HG02981 (cell line): ENCODE results near the gene ABITRAM.
"Not testable (repeated sequence)": the region's sequence is repeated elsewhere in the genome, so short reads cannot be mapped to it uniquely, and the experiment has no call there.

ENCODE experiments used
- ATAC-seq: cut with Tn5 transposase; IDR thresholded peaks from one replicate; pipeline ENCODE4 v1.9.1; 2021; ENCODE audit warnings: mild to moderate bottlenecking, moderate library complexity; ENCODE audit not compliant: unreplicated experiment

Gene ABITRAM

DNA sequence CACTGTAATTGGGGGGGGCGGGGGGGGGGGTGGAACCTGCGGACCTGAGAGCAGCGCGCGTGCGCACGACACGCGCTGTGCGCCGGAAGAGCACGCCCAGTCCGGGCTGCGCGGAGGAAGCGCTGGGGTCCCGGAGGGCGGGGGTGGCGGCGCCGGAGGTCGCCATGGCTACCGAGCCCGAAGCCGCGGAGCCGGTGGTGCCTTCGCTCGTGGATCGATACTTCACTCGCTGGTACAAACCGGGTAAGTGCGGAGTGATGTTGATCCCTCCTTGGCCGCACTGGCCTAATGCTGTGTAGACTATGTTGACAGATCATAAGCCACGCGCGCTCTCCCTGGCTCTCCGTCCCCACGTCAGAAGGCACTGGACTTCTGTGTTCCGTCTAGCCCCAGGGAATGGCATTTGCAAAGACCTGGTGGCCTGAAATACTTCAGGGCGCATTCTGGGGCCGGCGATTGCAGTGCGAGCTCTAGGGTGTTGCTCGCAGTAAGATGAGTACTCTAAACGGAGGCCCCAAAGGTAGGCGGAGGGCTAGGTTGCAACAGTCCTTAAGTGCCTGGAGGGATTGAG is at the start of gene ABITRAM:
ABITRAM (plus strand) TSS at position 78 of the 571 bp plus-strand sequence; CDS start at position 165, 87 bp downstream.
- ATAC-seq, result peak; percentile 78

DNA sequence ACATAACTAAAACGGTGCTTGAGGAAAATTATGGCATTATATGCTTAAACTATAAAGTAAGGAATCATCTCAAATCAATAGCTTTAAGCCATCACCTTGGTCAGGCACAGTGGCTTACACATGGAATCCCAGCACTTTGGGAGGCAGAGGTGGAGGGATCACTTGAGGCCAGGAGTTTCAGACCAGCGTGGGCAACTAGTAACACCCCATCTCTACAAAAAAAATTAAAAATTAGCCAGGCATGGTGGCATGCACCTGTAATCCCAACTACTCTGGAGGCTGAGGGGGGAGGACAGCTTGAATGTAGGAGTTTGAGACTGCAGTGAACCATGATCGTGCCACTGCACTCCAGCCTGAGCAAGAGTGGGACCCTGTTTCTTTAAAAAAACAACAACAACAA is 49.5 kb upstream of the ABITRAM start:
- no peak for ATAC-seq

GRCh38 chr9:108885643-108886348 is 48.4 kb upstream of the ABITRAM start:
- peak; percentile 98 for ATAC-seq

DNA sequence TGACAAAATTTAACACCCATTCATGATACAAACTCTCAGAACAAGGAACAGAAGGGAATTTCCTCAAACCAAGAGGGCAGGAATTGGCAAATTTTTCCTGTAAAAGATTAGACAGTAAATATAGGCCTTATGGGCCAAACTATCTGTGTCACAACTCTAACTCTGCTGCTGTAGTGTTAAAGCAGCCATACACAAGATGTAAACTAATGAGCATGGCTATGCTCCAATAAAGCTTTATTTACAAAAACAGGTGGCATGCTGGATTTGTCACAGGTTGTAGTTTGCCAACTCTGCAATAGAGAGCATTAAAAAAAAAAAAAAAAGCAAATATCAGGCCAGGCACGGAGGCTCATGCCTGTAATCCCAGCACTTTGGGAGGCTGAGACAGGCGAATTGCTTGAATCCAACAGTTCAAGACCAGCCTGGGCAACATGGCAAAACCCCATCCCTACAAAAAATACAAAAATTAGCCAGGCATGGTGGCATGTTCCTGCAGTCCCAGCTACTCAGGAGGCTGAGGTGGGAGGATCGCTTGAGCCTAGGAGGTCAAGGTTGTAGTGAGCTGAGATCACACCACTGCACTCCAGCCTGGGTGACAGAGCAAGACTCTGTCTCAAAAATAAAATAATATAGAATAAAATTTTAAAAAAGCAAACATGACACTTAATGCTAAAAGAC is 47.5 kb upstream of the ABITRAM start:
- not testable (repeated sequence) for ATAC-seq

GRCh38 chr9:108889649-108890067 is 44.5 kb upstream of the ABITRAM start:
- no peak for ATAC-seq

GRCh38 chr9:108894225-108894997 is 39.8 kb upstream of the ABITRAM start:
- ATAC-seq, result no peak

DNA sequence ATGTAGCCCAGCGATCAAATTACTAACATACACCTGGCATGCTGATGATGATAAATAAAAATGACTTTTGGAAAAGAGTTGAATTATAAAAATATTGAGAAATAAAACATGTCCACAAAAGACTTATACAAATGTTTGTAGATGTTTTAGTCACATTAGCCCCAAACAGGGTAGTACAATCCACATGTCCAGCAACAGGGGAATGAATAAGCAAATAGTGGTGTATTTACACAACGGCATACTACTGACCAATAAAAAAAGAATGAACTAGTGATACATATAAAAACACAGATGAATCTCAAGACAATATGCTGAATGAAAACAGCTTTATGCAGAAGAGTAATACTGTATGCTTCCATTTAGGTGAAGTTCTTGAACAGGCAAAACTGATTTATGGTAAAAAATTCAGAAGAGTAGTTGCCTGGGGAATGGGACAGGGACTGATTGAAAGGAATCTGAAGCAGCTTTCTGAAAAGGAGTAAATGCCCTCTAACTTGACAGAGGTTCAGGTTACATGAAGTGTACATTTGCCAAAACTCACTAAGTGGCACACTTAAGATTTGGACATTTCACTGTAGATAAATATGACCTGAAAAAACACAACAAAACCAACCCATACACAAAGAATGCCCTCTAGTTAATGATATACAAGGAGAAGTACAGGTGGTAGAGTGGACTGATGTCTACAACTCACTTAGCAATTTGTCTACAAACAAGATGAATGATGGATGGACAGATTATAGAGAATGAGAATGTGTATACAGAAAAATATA is 36.7 kb upstream of the ABITRAM start:
- ATAC-seq, result no peak

- ATAC-seq, result not testable (repeated sequence)
Observed at GRCh38 chr9:108899023-108899695, 35.0 kb upstream of the ABITRAM start.

DNA sequence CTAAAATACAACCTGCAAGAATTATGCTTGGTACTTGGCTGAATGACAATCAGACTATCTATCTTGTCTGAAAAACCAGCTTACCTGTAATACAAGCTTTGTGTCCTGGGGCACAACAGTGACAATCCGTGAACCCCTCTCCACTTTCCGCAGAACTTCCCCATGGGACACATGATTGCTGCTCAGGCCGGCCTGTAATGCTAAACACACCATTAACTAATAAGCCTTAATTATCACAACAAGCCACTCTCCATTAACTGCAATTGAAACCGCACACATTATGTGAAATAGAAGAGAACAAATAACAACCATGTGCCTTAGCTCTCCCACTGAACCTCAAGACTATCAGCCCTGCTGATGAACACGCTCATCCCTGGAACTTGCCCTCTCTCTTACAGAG is 34.0 kb upstream of the ABITRAM start:
- no peak for ATAC-seq

DNA sequence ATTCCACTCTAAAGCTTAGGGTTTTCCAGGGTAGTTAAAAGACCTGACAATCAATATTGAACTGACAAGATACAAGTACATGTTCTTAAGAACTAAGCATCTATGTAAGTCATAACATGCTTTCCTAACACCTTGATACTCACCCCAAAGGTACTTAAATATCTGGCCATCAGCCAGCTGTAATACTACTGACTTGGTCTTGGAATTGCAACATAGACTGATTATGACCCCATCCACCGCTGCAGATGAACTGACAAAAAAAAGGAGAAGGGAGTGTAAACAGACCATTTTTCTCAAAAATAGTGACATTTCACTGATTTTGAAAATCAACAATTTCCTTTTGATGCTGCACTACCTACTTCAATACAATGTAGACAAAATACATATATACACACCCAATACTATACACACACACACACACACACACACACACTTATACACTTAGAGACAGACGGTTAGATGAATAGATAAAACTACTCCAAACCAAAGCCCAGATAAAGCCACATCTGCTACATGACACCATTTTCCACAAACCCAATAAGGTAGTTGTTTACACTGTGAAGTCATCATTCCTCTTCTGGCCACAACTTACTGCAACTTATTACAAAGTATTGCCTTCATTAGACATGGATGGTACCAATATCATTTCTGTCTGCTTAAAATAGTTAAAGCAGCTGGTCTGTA is 30.6 kb upstream of the ABITRAM start:
- ATAC-seq, result no peak

GRCh38 chr9:108904161-108904560 is 30.0 kb upstream of the ABITRAM start:
- no peak for ATAC-seq

DNA sequence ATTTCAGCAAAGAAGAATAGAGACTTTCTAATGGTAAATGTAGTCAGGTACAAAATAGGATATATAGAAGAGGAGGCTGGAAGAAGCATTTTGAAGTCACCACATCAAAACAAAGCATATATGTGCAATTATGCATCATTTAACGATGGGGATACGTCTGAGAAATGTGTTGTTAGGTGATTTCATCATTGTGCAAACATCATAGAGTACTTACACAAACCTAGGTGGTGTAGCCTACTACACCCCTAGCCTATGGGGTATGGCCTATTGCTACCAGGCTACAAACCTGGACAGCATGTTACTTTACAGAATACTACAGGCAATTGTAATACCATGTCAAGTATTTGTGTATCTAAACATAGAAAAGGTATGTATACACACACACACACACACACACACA is 28.7 kb upstream of the ABITRAM start:
- no peak for ATAC-seq

GRCh38 chr9:108910402-108910801 is 23.8 kb upstream of the ABITRAM start:
- ATAC-seq, result no peak

DNA sequence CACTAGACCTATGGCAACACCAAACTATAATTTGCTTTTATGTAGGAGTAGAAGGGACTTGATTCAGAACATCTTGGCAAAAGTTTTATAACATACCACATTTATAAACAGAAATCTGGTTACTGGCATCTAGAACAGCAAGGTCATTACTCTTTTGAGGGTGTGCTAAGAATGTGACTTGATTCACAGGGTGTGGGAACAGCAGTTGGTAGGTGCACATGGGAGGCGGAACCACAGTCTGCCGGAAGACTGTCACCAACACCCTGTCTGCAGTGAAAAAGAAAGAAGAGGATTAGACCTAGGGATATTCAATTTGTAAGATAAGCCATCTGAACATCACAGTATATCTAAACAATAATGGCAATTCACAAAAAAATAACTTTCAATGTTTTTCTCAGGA is 23.3 kb upstream of the ABITRAM start:
- ATAC-seq, result no peak

DNA sequence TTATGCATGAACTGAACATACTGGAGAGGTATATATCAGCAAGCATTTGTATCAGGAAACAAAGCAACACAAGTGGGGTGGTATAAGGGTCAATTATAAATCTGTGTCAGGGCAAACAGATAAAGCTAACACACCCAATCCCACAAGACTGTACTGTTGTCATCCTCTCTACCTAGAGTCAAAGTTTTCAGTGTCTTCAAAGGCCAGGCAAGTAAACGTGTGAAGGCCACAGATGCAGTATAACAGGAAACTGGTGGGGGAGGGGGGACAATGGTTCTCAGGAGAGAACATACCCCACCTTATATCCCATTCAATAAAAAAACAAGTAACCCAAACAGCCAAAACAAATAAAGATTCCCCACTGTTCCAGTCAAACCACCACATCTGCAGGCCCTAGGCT is 22.4 kb upstream of the ABITRAM start:
- ATAC-seq, result no peak

- ATAC-seq, result no peak
Observed at GRCh38 chr9:108913391-108913790, 20.8 kb upstream of the ABITRAM start.

DNA sequence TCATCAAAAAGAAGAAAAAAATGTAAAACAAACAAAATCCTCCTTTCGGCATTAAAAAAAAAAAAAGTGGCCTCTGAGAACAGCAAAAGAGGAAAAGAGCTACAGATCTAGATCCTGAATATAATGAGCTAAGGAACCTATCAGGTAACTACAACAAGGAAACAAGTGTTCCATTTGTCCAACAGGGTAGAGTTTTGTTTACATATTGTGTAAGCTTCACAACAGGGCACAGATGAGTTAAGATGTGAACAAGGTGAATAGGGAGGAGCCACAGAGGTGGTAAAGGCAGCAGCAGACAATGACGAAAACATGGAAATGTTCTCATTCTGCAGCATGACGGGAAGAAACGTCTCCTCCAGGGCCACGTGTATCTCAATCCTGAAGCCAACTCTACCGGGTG is 14.7 kb upstream of the ABITRAM start:
- no peak for ATAC-seq

GRCh38 chr9:108920401-108920800 is 13.8 kb upstream of the ABITRAM start:
- not testable (repeated sequence) for ATAC-seq

- ATAC-seq, result no peak
Observed at GRCh38 chr9:108921200-108921599, 13.0 kb upstream of the ABITRAM start.
